SK-N-SH (cell line): ENCODE results near the gene RAB20. TPM values are rescaled to one million over a fixed set of nuclear protein-coding genes. Genes with fewer than 3 reads are reported as not detected.

Experiments
- CTCF ChIA-PET: fragments of 300-600, 350-600 bp; formaldehyde crosslinking; extraction: SDS; loops from one replicate; lab custom pipeline; 2021; lab: Yijun Ruan, JAX
- POLR2A ChIA-PET: fragments of 350-600 bp; sonication (Branson Sonifier 250); formaldehyde crosslinking; extraction: SDS; loops from one replicate; lab custom pipeline; 2020; ENCODE audit warnings: antibody characterized with exemption, inconsistent platforms; lab: Yijun Ruan, JAX
- DNase-seq: peaks from one replicate; pipeline ENCODE4 v3.0.0; 2012
- H2AFZ ChIP-seq: fragments of 200-600 bp; sonication (generic); 2 replicates; pipeline ENCODE4 v1.8.1; 2016; ENCODE audit warnings: antibody characterized with exemption, mild to moderate bottlenecking, low read depth
- H3F3A ChIP-seq: fragments of 200-600 bp; sonication (generic); replicated peaks from 2 replicates; pipeline ENCODE3; 2016; ENCODE audit warnings: antibody characterized with exemption, mild to moderate bottlenecking; ENCODE audit not compliant: insufficient read depth
- H3K27ac ChIP-seq, 2 experiments: fragments of 200-500 bp in 1 of 2; fragments of 200-600 bp in 1 of 2; sonication (Bioruptor generic) in 1 of 2; sonication (generic), shearing (Covaris generic) in 1 of 2; 2 replicates each; pipeline versions ENCODE4 v1.5.1 to v1.6.1; 2014 to 2016; ENCODE audit warnings: low read depth in 2 of 2, inconsistent platforms in 1 of 2, low read length in 1 of 2, mild to moderate bottlenecking in 1 of 2, mixed read lengths in 1 of 2
- H3K27me3 ChIP-seq: fragments of 200-600 bp; sonication (generic), shearing (Covaris generic); 2 replicates; pipeline ENCODE4 v1.6.1; 2016; ENCODE audit warnings: mixed run types; ENCODE audit not compliant: insufficient read depth
- H3K36me3 ChIP-seq, 2 experiments: fragments of 200-500 bp in 1 of 2; fragments of 200-600 bp in 1 of 2; sonication (Bioruptor generic) in 1 of 2; sonication (generic) in 1 of 2; replicated peaks in 1 of 2; 2 replicates each; pipeline versions ENCODE3 to v1.5.1; 2014 to 2016; ENCODE audit warnings: low read length in 1 of 2, mild to moderate bottlenecking in 1 of 2; ENCODE audit not compliant: insufficient read depth in 2 of 2, control insufficient read depth in 1 of 2
- H3K4me1 ChIP-seq, 2 experiments: fragments of 200-500 bp in 1 of 2; fragments of 200-600 bp in 1 of 2; sonication (Bioruptor generic) in 1 of 2; sonication (generic), shearing (Covaris generic) in 1 of 2; 2 replicates each; pipeline versions ENCODE4 v1.5.1 to v1.6.1; 2014 to 2016; ENCODE audit warnings: low read depth in 1 of 2, low read length in 1 of 2, mixed run types in 1 of 2; ENCODE audit not compliant: insufficient read depth in 2 of 2, control insufficient read depth in 1 of 2
- H3K4me2 ChIP-seq: fragments of 200-600 bp; sonication (generic), shearing (Covaris generic); 2 replicates; pipeline ENCODE4 v1.6.1; 2017; ENCODE audit warnings: mixed run types
- H3K4me3 ChIP-seq, 2 experiments: fragments of 200-500 bp in 1 of 2; fragments of 200-600 bp in 1 of 2; sonication (Bioruptor generic) in 1 of 2; sonication (generic), shearing (Covaris generic) in 1 of 2; 2 replicates each; pipeline versions ENCODE4 v1.5.1 to v1.8.1; 2014 to 2016; ENCODE audit warnings: low read depth in 2 of 2, inconsistent platforms in 1 of 2, low read length in 1 of 2, mild to moderate bottlenecking in 1 of 2, mixed read lengths in 1 of 2, moderate library complexity in 1 of 2
- H3K79me2 ChIP-seq: fragments of 200-600 bp; sonication (generic); 2 replicates; pipeline ENCODE4 v1.8.1; 2017; ENCODE audit warnings: mild to moderate bottlenecking; ENCODE audit not compliant: insufficient read depth
- H3K9ac ChIP-seq: fragments of 200-600 bp; sonication (generic); 2 replicates; pipeline ENCODE4 v1.6.1; 2017; ENCODE audit warnings: mixed run types
- H3K9me2 ChIP-seq: fragments of 200-600 bp; sonication (generic); 2 replicates; pipeline ENCODE4 v1.6.1; 2017; ENCODE audit warnings: mixed run types
- H3K9me3 ChIP-seq: fragments of 200-600 bp; sonication (generic); 2 replicates; pipeline ENCODE4 v1.6.1; 2017; ENCODE audit warnings: mixed run types, mild to moderate bottlenecking, moderate library complexity
- H4K20me1 ChIP-seq: fragments of 200-600 bp; sonication (generic); 2 replicates; pipeline ENCODE4 v1.6.1; 2017; ENCODE audit warnings: mild to moderate bottlenecking, mixed run types; ENCODE audit not compliant: insufficient read depth
- CTCF ChIP-seq: fragments of 200-600 bp; sonication (generic); IDR thresholded peaks from 2 replicates; pipeline ENCODE4 v1.6.1; 2017; ENCODE audit warnings: antibody characterized with exemption, mild to moderate bottlenecking, moderate library complexity
- EP300 ChIP-seq, 2 experiments: IDR thresholded peaks; 2 replicates each; pipeline versions ENCODE4 v1.4.0 to v1.6.1; 2012; ENCODE audit warnings: borderline replicate concordance in 1 of 2, low read depth in 1 of 2, low read length in 1 of 2
- EZH2phosphoT487 ChIP-seq: fragments of 200-600 bp; sonication (generic); IDR thresholded peaks from 2 replicates; pipeline ENCODE4 v1.6.1; 2017; ENCODE audit warnings: low read depth, mixed run types, mild to moderate bottlenecking, antibody characterized with exemption, moderate library complexity, borderline replicate concordance
- NRF1 ChIP-seq: IDR thresholded peaks from 2 replicates; pipeline ENCODE4 v1.6.1; 2012; ENCODE audit warnings: low read depth, mild to moderate bottlenecking, low read length
- REST ChIP-seq: IDR thresholded peaks from 2 replicates; pipeline ENCODE4 v1.6.1; 2012; ENCODE audit warnings: mild to moderate bottlenecking, low read depth, low read length, moderate library complexity
- RFX5 ChIP-seq: IDR thresholded peaks from 2 replicates; pipeline ENCODE4 v1.6.1; 2012; ENCODE audit warnings: mild to moderate bottlenecking, improper control_type of control experiment, low read length
- USF1 ChIP-seq: IDR thresholded peaks from 2 replicates; pipeline ENCODE4 v1.4.0; 2012; ENCODE audit warnings: low read depth, borderline replicate concordance
- YY1 ChIP-seq: IDR thresholded peaks from 2 replicates; pipeline ENCODE4 v1.4.0; 2012; ENCODE audit warnings: low read depth, mild to moderate bottlenecking
- ZBTB33 ChIP-seq: IDR thresholded peaks from 2 replicates; pipeline ENCODE4 v1.4.0; 2012; ENCODE audit warnings: low read depth, borderline replicate concordance
- WGBS: methylation state at CpG from one replicate; pipeline ENCODE4 v1.1.6; 2017; ENCODE audit warnings: low lambda C conversion rate; 5-methylcytosine and 5-hydroxymethylcytosine counted together
- polyA plus RNA-seq, 3 experiments: library from polyadenylated mRNA; depleted of rRNA; stranded (reverse); fragments of >200 nt; gene quantifications; 2 replicates each; pipeline ENCODE4 v1.2.3, GENCODE V29; 2012

The RAB20 gene
- polyA plus RNA-seq, 1 of the 3 experiments (the other 2 are of a cell fraction) = 5.2 TPM

GRCh38 chr13:110474713-110475112, 86.8 kb downstream of the RAB20 start:
- Histone ChIP-seq H3K27me3 (no peaks in the 10 kb centered on the region), H3K4me2 (no peak overlapping the region), H4K20me1 (no peaks in the 10 kb centered on the region), H3K4me3 (no peak overlapping the region), H2AFZ (no peak overlapping the region), H3K36me3 (peaks cover 8 to 40% of the 10 kb centered on the region in 2 experiments), H3K9ac (no peak overlapping the region), H3K27ac (no peak overlapping the region), H3F3A (no peaks in the 10 kb centered on the region), H3K9me3 (no peaks in the 10 kb centered on the region), H3K79me2 (no peaks in the 10 kb centered on the region), H3K4me1 (peaks cover 0 to 39% of the 10 kb centered on the region in 2 experiments; a peak in 2 of 4 replicates), H3K9me2 (no peaks in the 10 kb centered on the region)
- TF ChIP-seq YY1 = no peak
- no peak for TF ChIP-seq CTCF
- no peak for TF ChIP-seq REST
- no peak for TF ChIP-seq NRF1
- TF ChIP-seq RFX5 = no peak
- TF ChIP-seq EP300 (IDR thresholded peaks at IDR 0.05; ENCODE audit: borderline replicate concordance in 1 of 2, low read depth in 1 of 2, low read length in 1 of 2) = no peak
- TF ChIP-seq ZBTB33 = no peak
- no peak for TF ChIP-seq EZH2phosphoT487
- TF ChIP-seq USF1 = no peak
- WGBS = 93% methylated on average over 21 of the region's 21 CpGs
- CTCF ChIA-PET = interaction anchor here (0.5 to 2.7 kb wide), 2 partner anchors 19 to 580 kb away, joined by 3 to 8 read pairs; no protein-coding TSS in a partner anchor
- DNase-seq = no peak
- POLR2A ChIA-PET = interaction anchor here (0.6 kb wide), 1 partner anchor 606 kb away, joined by 3 read pairs; no protein-coding TSS in a partner anchor

Other genes with a start within 250 kb of the RAB20 start
- 32.4 and 39.8 TPM in 2 replicates for gene NAXD, start 53.8 kb upstream of the RAB20 start, polyA plus RNA-seq (2012; rRNA removed)
- gene CARS2, start 144.4 kb upstream of the RAB20 start, polyA plus RNA-seq (2012; rRNA removed) = 78.6 and 80.6 TPM in 2 replicates
- gene ING1, start 152.0 kb upstream of the RAB20 start, polyA plus RNA-seq (2012; rRNA removed) = 19.8 and 25.4 TPM in 2 replicates